ENCODE data around the gene TSPAN16. TPM values are rescaled to one million over a fixed set of nuclear protein-coding genes. Genes with fewer than 3 reads are reported as not detected.

Gene TSPAN16, protein sequence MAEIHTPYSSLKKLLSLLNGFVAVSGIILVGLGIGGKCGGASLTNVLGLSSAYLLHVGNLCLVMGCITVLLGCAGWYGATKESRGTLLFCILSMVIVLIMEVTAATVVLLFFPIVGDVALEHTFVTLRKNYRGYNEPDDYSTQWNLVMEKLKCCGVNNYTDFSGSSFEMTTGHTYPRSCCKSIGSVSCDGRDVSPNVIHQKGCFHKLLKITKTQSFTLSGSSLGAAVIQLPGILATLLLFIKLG
- total RNA-seq (2014; rRNA removed; shearing (Covaris generic)) = not detected in 2 replicates

DNA sequence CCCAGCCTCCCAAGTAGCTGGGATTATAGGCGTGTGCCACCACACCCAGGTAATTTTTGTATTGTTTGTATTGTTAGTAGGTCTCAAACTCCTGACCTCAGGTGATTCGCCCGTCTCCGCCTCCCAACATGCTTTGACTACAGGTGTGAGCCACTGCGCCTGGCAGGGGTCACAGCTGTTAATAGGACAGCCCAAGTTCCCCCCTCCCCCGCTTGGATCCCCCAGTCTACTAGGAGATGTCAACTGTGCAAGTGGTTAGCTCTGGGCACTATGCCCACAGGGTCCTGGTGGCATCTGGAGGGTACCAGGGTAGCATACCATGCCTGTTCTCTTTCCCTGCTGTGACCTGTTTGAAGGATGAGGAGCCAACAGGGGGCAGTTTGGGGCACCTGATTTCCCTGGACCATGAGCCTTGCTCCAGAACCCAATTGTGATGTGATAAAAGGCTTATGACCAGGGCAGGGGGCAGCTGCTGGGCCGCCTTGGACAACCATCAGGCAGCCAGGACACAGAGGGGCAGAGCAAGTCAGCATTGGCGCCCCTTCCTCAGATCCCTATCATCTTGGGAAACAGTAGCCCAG lies at the start of gene TSPAN16:
Gene TSPAN16, plus strand, starts transcription at position 496 of the 581 bp plus-strand sequence. CDS start 138 bp downstream, outside the sequence.
- no peak within 1 kb of the TSS for H3K27ac ChIP-seq
- no peaks in the 10 kb centered on the region for H3K9me3 ChIP-seq (replicated peaks)
- no peaks in the 10 kb centered on the region for H3K4me1 ChIP-seq
- no peaks in the 10 kb centered on the region for H3K36me3 ChIP-seq
- no peak within 1 kb of the TSS for H3K4me3 ChIP-seq
- no peaks in the 10 kb centered on the region; the same call in 1 of the 2 replicates for H3K27me3 ChIP-seq
- no peak for DNase-seq

DNA sequence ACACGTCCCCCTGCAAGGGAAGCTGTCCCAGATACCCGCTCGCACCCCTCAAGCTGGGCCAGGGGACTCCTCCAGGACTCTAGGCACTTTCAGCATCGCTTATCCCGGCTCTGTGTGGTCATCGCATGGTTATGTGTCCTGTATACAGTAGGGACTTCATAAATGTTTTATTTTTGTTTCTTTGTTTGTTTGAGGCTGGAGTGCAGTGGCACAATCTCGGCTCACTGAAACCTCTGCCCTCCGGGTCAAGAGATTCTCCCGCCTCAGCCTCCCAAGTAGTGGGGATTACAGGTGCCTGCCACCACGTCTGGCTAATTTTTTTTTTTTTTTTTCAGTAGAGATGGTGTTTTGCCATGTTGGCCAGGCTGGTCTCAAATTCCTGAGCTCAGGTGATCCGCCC lies 49.0 kb upstream of the TSPAN16 start:
- no peak for DNase-seq
- Histone ChIP-seq H3K27me3 (no peaks in the 10 kb centered on the region), H3K27ac (no peak overlapping the region), H3K9me3 (replicated peaks) (no peaks in the 10 kb centered on the region), H3K36me3 (peaks cover 26% of the 10 kb centered on the region), H3K4me1 (no peaks in the 10 kb centered on the region), H3K4me3 (no peak overlapping the region)

DNA sequence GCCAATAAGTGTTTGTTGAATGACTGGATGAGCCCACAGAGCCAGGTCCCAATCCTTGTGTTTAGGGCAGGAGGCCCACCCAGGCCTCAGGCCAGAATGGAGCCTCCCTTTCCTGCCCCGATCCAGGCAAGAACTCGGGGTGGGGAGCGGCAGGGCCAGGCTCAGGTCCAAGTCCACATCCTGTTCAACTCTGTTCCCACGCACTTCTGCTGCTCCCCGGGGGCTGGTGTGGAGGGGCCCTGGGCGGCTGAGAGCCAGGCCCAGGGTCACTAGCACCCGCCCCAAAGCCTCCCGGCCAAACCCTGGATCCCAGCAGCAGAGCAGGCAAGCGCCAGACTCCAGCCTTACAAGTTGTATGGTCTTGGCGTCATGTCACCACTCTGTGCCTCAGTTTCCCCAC lies 48.6 kb upstream of the TSPAN16 start:
- Histone ChIP-seq H3K4me3 (no peak overlapping the region), H3K27me3 (no peaks in the 10 kb centered on the region), H3K9me3 (replicated peaks) (no peaks in the 10 kb centered on the region), H3K27ac (no peak overlapping the region), H3K36me3 (peaks cover 29% of the 10 kb centered on the region), H3K4me1 (no peaks in the 10 kb centered on the region)
- no peak for DNase-seq

DNA sequence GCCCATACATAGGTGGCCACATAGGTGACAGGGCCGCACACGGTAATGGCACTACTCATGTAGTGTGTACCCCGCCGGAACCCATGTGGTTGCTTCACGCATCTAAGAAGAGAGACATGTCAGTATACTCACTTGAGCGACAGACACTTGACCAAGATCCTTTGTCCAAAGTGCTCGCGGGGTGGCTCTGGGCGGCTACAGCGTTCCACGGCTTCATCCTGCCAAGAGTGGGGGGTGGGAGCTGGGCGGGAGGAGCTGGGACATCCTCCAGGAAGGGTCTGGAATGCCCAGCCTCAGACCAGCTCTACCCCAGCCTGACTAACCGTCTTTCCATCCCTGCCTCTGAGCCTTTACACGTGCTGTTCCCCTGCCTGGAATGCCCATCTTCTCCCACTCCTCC lies 48.0 kb upstream of the TSPAN16 start:
- no peaks in the 10 kb centered on the region for H3K9me3 ChIP-seq (replicated peaks)
- H3K27me3 ChIP-seq = no peaks in the 10 kb centered on the region
- no peak for DNase-seq
- H3K36me3 ChIP-seq = peaks cover 32% of the 10 kb centered on the region
- H3K27ac ChIP-seq = no peak overlapping the region
- no peaks in the 10 kb centered on the region for H3K4me1 ChIP-seq
- H3K4me3 ChIP-seq = no peak overlapping the region

DNA sequence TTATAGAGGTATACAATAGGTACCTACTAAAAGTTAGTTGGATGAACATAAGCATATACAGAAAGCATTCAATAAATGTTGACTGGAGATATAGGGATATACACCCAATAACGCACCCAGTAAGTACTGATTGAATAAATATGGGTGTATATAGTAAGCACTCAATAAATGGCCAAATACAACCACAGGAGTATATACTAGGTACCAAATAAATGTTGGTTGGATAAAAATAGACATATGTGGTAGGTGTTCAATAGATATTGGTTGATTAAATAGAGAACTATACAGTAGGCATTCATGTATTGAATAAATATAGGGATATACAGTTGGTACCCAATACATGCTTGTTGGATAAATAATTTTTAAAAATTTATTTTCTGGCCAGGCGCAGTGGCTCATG lies 47.1 kb upstream of the TSPAN16 start:
- no peaks in the 10 kb centered on the region for H3K9me3 ChIP-seq (replicated peaks)
- H3K4me1 ChIP-seq = no peaks in the 10 kb centered on the region
- no peak overlapping the region for H3K4me3 ChIP-seq
- no peak overlapping the region for H3K27ac ChIP-seq
- no peak for DNase-seq
- H3K36me3 ChIP-seq = peaks cover 32% of the 10 kb centered on the region
- no peaks in the 10 kb centered on the region for H3K27me3 ChIP-seq

DNA sequence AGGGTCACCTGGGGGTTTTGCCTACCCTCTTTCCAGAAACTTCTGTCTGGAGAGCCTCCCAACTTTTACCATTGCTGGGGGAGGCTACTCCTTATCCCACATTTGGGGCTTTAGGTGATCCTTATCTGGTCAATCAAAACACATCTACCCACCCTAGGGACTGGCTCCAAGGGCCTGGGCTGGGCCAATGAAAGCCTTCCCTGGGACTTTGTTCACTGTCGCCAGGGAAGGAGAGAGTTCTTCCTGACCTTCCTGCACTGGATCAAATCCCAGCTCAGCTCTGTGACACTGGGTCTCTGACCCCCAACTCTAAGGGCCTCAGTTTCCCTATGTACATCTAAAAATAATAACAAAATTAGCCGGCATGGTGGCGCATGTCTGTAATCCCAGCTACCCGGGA lies 44.7 kb upstream of the TSPAN16 start:
- DNase-seq = no peak
- Histone ChIP-seq H3K27ac (no peak overlapping the region), H3K27me3 (no peaks in the 10 kb centered on the region), H3K4me3 (no peak overlapping the region), H3K9me3 (replicated peaks) (no peaks in the 10 kb centered on the region), H3K36me3 (peaks cover 32% of the 10 kb centered on the region), H3K4me1 (peaks cover 3% of the 10 kb centered on the region)

DNA sequence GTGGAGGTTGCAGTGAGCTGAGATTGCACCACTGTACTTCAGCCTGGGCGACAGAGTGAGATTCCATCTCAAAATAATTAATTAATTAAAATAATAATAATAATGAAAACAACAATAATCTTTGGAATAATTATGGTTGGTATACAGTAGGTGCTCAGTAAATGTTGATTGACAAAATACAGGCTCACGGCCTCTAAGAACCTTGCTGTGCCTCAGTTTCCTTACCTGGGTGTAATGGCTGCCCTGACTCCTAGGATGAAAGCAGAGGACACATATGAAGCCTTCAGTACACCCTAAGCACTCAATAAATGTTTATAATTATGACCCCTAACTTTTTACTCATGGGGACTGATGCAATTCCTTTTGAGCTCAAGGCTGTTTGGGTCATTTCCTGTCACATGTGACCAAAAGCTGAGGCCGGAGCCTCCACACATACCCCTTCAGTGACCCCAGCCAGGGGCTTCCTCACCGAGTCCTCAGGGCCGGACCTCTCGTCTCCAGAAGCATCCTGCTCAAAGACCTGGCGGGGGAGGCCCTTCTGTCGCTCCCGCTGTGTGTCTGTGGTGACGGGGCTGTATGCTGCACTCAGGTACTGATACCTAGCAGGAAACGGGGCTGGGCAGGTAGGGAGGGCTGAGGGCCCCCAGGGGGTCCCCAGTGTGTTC lies 44.2 kb upstream of the TSPAN16 start:
- no peak for DNase-seq
- H3K27me3 ChIP-seq = no peaks in the 10 kb centered on the region
- H3K36me3 ChIP-seq = peaks cover 32% of the 10 kb centered on the region
- H3K27ac ChIP-seq = no peak overlapping the region
- peaks cover 3% of the 10 kb centered on the region for H3K4me1 ChIP-seq
- no peak overlapping the region for H3K4me3 ChIP-seq
- no peaks in the 10 kb centered on the region for H3K9me3 ChIP-seq (replicated peaks)

DNA sequence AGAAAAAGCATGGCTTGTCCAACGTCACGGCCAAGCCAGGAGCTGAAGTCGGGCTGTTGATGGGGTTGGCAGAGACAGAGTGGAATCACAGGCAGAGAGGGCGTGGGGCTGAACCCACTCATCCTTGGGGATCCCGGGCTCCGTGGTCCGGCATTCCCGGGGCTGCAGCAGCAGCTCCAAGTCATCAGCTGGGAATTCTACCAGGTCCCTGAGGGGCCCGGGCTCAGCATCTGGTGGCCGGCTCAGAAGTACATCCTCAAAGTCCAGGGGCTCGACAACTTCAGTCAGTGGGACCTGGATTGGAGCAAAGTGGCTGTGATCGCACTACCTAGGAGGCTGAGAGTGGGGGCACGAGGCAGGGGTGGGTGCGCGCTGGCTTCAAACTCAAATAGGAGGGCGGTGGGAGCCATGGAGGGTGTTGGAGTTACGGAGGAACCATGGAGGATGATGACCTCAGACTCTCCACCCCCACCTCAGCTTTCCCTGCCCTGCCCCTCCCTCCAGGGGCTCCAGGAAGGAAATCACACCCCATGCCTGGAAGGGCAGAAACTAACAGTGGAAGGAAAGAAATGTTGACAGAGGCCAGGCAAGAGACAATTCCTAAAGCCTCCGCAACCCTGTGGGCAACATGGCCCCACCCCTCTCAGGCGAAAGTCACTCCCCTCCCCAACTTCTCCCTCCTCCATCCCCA lies 43.1 kb upstream of the TSPAN16 start:
- DNase-seq = no peak
- no peak overlapping the region for H3K4me3 ChIP-seq
- no peak overlapping the region for H3K27ac ChIP-seq
- H3K27me3 ChIP-seq = no peaks in the 10 kb centered on the region
- no peaks in the 10 kb centered on the region for H3K9me3 ChIP-seq (replicated peaks)
- peaks cover 3% of the 10 kb centered on the region for H3K4me1 ChIP-seq
- H3K36me3 ChIP-seq = peaks cover 29% of the 10 kb centered on the region

DNA sequence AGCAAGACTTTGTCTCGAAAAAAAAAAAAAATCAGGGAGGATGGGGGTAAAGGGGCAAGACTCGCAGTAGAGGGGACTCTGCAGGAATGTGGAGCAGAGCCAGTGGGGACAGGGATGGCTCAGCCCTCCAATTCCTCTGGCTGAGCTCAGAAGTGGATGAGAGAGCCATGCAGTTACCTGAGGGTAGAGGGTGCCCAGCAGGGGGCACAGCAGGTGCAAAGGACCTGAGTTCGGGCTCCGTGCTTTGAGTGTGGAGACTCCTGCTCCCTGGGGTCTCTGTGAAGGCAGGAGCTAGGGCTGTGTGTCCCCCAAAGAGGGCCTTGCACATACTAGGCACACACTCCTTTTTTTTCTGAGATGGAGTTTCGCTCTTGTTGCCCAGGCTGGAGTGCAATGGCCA lies 41.3 kb upstream of the TSPAN16 start:
- Histone ChIP-seq H3K4me3 (no peak overlapping the region), H3K27ac (no peak overlapping the region), H3K27me3 (no peaks in the 10 kb centered on the region), H3K4me1 (peaks cover 3% of the 10 kb centered on the region), H3K36me3 (peaks cover 18% of the 10 kb centered on the region; the same call in 1 of the 2 replicates), H3K9me3 (replicated peaks) (no peaks in the 10 kb centered on the region)
- no peak for DNase-seq

DNA sequence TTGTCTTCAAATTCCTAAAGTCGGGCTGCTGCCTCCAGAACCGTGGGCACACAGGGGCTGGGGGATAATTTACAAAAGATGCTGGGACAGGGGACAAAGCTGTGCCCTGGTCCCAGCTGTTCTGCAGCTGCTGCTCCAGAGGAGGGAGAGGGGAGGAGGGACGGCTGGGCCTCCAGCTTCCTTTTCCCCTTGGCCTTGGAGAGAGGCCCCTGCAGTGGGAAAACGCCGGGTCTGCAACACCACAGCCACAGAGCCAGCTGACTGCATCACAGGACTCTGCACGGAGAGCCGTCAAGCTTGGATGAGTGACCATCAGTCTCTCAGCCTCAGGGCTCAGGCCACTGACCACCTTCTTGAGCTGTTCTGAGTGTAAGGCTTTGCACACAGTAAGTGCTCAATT lies 39.8 kb upstream of the TSPAN16 start:
- Histone ChIP-seq H3K4me3 (no peak overlapping the region), H3K36me3 (peaks cover 11% of the 10 kb centered on the region; the same call in 1 of the 2 replicates), H3K27me3 (no peaks in the 10 kb centered on the region), H3K27ac (peak overlapping the region; percentile 44), H3K9me3 (replicated peaks) (no peaks in the 10 kb centered on the region), H3K4me1 (peaks cover 3% of the 10 kb centered on the region)
- DNase-seq = peak; percentile 87 to 91

DNA sequence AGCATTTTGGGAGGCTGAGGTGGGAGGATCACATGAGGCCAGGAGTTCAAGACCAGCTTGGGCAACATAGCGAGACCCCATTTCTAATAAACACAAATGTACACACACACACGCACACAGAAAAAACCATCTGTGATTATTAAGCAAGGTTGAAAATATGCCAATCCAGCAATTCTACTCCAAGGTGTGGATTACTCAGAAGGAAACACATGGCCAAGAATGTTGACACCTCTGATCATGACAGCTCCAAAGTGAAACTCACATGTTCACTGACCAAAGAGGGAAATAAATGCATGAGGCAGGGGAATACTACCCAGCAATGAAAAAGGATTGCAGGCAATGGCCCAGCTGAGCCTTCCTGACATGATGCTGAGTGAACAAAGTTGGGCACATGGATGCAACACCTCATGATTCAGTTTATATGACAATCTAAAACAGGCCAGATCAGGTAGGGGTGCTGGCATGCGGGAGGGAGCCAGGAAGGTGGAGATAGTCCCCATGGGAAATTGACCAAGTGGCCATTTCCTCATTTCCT lies 38.0 kb upstream of the TSPAN16 start:
- no peak for DNase-seq
- Histone ChIP-seq H3K4me3 (no peak overlapping the region), H3K27me3 (no peaks in the 10 kb centered on the region), H3K9me3 (replicated peaks) (no peaks in the 10 kb centered on the region), H3K27ac (no peak overlapping the region), H3K36me3 (no peaks in the 10 kb centered on the region), H3K4me1 (peaks cover 3% of the 10 kb centered on the region)

DNA sequence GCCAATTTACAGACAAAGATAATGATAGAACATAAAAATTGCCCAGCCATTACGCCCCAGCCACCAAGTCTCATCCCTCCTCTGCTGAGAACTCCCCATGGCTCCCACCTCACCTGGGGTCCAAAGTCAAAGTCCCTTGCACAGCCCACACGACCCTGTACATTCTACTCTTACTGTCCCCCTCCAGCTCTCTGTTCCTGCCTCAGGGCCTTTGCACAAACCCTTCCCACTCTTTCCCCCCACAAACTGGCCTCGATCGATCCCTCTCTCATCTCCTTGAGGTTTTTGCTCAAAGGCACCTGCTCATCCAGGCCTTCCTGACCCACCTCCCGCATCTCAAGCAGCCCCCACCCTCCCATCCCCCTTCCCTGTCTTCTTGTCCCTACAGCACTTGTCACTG lies 35.0 kb upstream of the TSPAN16 start:
- DNase-seq = no peak
- H3K27ac ChIP-seq = no peak overlapping the region
- H3K36me3 ChIP-seq = no peaks in the 10 kb centered on the region

DNA sequence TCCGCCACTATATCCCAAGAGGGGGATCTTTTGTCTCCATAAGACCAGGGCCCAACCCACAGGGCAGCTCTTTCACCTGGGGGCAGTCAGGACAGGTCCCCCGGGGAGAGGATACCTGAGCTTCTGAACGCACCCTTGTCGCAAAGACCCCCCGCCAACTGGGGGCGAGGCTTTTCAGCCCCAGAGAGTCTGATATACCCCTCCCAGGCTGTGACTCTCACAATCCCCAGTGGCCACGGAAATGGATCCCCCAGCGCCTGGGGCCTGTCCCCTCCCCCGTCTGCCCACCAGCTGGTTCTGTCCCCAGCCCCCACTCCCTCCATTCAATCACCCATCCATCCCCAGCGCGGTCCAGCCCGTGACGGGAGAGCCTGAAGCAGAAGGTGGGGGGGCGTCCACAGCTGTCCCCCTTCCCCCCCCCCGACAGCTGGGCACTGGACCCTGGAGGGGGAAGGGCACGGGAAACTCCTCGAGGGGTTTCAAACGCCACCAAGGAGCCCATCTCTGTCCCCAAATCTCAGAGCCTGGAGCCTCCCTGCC lies 34.5 kb upstream of the TSPAN16 start:
- Histone ChIP-seq H3K9me3 (replicated peaks) (no peaks in the 10 kb centered on the region), H3K36me3 (no peaks in the 10 kb centered on the region), H3K4me1 (peaks cover 19% of the 10 kb centered on the region), H3K4me3 (peak overlapping the region; percentile 96), H3K27ac (peak overlapping the region; percentile 52), H3K27me3 (no peaks in the 10 kb centered on the region)
- DNase-seq = peak; percentile 66 to 72

More for the DNA sequence above, 35.0 kb upstream of the TSPAN16 start:
- Histone ChIP-seq H3K4me3 (no peak overlapping the region), H3K4me1 (peaks cover 18% of the 10 kb centered on the region), H3K9me3 (replicated peaks) (no peaks in the 10 kb centered on the region), H3K27me3 (no peaks in the 10 kb centered on the region)

DNA sequence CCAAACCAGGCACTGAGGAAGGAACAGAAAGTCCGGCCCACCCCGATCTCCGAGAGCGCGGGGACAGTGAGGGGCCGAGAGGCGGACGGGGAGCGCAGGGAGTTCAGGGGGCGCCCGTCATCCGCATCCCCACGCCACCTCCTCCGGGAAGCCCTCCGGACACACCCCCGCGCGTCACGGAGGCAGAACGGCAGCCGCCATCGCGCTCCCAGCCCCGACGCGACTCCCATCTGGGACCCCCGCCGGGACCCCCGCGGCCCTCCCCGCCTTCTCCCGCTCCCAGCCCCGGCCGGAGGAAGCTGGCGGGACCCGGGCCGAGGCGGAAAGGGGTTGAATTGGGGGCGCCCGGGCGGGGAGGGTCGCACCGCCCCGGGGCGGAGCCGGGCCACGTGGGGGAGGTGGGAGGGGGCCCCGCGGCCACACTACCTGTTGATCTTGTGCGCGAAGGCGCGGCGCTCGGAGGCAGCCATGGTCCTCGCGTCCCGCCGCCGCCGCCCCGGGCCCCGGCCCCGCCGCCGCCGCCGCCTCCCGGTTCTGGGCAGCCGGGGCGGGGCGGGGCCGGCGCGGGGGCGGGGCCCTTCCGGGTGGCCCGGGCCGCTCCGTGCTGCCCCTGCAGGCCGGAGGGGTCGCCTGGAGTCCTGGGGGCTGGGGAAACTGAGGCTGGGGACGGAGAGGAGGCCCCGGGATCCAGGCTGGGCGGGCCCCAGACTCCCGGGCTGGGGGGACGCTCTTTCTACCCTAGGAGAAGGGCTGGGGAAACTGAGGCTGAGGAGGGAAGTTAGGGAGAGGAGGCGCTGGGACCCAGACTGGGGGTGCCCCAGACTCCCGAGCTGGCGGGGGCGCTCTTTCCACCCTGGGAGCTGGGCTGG lies 33.8 kb upstream of the TSPAN16 start, which contains the start of gene DOCK6:
Gene DOCK6, minus strand, starts transcription at position 554 of the 869 bp plus-strand sequence. Its CDS starts 84 bp downstream, at position 470.
- Histone ChIP-seq H3K9me3 (replicated peaks) (no peaks in the 10 kb centered on the region), H3K4me3 (peak within 1 kb of the TSS; percentile 96), H3K4me1 (peaks cover 19% of the 10 kb centered on the region), H3K36me3 (no peaks in the 10 kb centered on the region), H3K27ac (peak within 1 kb of the TSS; percentile 52), H3K27me3 (no peaks in the 10 kb centered on the region)
- peak in 1 of 2 experiments; percentile 46 for DNase-seq

All from SJCRH30 (cell line).